Naive thymus-derived CD8-positive, alpha-beta T cell (primary cell): Measurements from ENCODE around the gene FAT1. TPM values are rescaled to one million over a fixed set of nuclear protein-coding genes. Genes with fewer than 3 reads are reported as not detected.
"Not testable (repeated sequence)": the region's sequence is repeated elsewhere in the genome, so short reads cannot be mapped to it uniquely, and the experiment has no call there.

Source experiments
- ATAC-seq, 2 donors: fragments of 150-1000 bp; cut with Tn5 transposase in 1 of 2; sonication (Bioruptor Pico), chemical (Tn5 transposase) in 1 of 2; 1 replicate in 1 of 2; 2 replicates in 1 of 2; pipeline ENCODE4 v1.10.0; 2021; ENCODE audit warnings: mild to moderate bottlenecking in 2 of 2, moderate library complexity in 2 of 2
- POLR2A ChIA-PET: fragments of 350-600 bp; sonication (Branson Sonifier 250); formaldehyde crosslinking; loops from one replicate; lab custom pipeline; 2021; ENCODE audit warnings: antibody characterized with exemption; lab: Charles Lee
- DNase-seq, 10 donors: peaks; one replicate each; pipeline versions ENCODE4 v3.0.0 to v3.0.0-alpha.2; 2020 to 2022
- H3K27ac Mint-ChIP-seq, 10 donors: one replicate each; pipeline ENCODE4 v1.8.0; 2020 to 2022; ENCODE audit warnings: mild to moderate bottlenecking in 10 of 10, mixed read lengths in 10 of 10, moderate library complexity in 4 of 10, inconsistent platforms in 1 of 10
- H3K27me3 Mint-ChIP-seq, 5 donors: one replicate each; pipeline ENCODE4 v1.8.0; 2021 to 2022; ENCODE audit warnings: mixed read lengths in 5 of 5
- H3K36me3 Mint-ChIP-seq, 3 donors: one replicate each; pipeline ENCODE4 v1.8.0; 2020 to 2022; ENCODE audit warnings: mixed read lengths in 3 of 3, mild to moderate bottlenecking in 2 of 3, inconsistent platforms in 1 of 3
- H3K4me1 Mint-ChIP-seq, 4 donors: one replicate each; pipeline ENCODE4 v1.8.0; 2021 to 2022; ENCODE audit warnings: mixed read lengths in 4 of 4
- H3K4me3 Mint-ChIP-seq, 10 donors: one replicate each; pipeline ENCODE4 v1.8.0; 2020 to 2022; ENCODE audit warnings: mild to moderate bottlenecking in 10 of 10, mixed read lengths in 10 of 10, moderate library complexity in 6 of 10, inconsistent platforms in 1 of 10
- H3K9me3 Mint-ChIP-seq, 9 donors: one replicate each; pipeline ENCODE4 v1.8.0; 2020 to 2022; ENCODE audit warnings: mixed read lengths in 9 of 9, mild to moderate bottlenecking in 3 of 9, inconsistent platforms in 1 of 9, moderate library complexity in 1 of 9
- polyA plus RNA-seq, 3 donors: library from polyadenylated mRNA; unstranded; fragments of 300-500 nt; fragmentation: Illumina TruSeq; gene quantifications; one replicate each; pipeline ENCODE4 v1.2.3, GENCODE V29; 2021
- total RNA-seq, 8 experiments: library from RNA in 2 of 8; stranded (reverse) in 2 of 8; gene quantifications; one replicate each; pipeline ENCODE4 v1.2.3 and lab custom pipeline; 2021 to 2026

Gene FAT1
- total RNA-seq (not detected), polyA plus RNA-seq (not detected), total RNA-seq (lab: John Stamatoyannopoulos, UW) (0 to 1.6 (median 0) reads per million in 6 experiments)

- no peak for DNase-seq
- no peak for ATAC-seq
- peaks cover 24 to 54% (median 41%) of the 10 kb centered on the region in 5 donors for H3K27me3 Mint-ChIP-seq
- H3K9me3 Mint-ChIP-seq, result peaks cover 0 to 11% (median 4%) of the 10 kb centered on the region in 9 donors
- peaks cover 3 to 9% (median 5%) of the 10 kb centered on the region in 3 donors for H3K36me3 Mint-ChIP-seq
- POLR2A ChIA-PET, result no interaction called here
- peak within 1 kb of the TSS; percentile 16 to 68 (median 50) for H3K4me3 Mint-ChIP-seq
- peaks cover 0 to 20% (median 13%) of the 10 kb centered on the region in 4 donors for H3K4me1 Mint-ChIP-seq
- H3K27ac Mint-ChIP-seq, result no peak within 1 kb of the TSS
Measured at GRCh38 chr4:186723292-186724057, at the start of gene FAT1. Gene FAT1, minus strand, starts transcription at chr4:186723856. Its CDS starts 14,029 bp downstream, at chr4:186709827.

- no peak overlapping the region for H3K4me3 Mint-ChIP-seq
- peaks cover 3 to 22% (median 7%) of the 10 kb centered on the region in 9 donors for H3K9me3 Mint-ChIP-seq
- H3K36me3 Mint-ChIP-seq, result no peaks in the 10 kb centered on the region
- POLR2A ChIA-PET, result no interaction called here
- DNase-seq (no peak), ATAC-seq (no peak)
- H3K27ac Mint-ChIP-seq, result no peak overlapping the region
- no peaks in the 10 kb centered on the region for H3K4me1 Mint-ChIP-seq
- H3K27me3 Mint-ChIP-seq, result peaks cover 0 to 5% (median 0%) of the 10 kb centered on the region in 5 donors
Measured at GRCh38 chr4:186772936-186773487, 49.4 kb upstream of the FAT1 start.

- Mint-ChIP-seq H3K27ac (no peak overlapping the region), H3K9me3 (peaks cover 3 to 26% (median 7%) of the 10 kb centered on the region in 9 donors)
- ATAC-seq, result no peak
Measured at GRCh38 chr4:186771624-186772023, 48.0 kb upstream of the FAT1 start.

GRCh38 chr4:186770481-186771175, 47.0 kb upstream of the FAT1 start:
- POLR2A ChIA-PET, result no interaction called here
- no peak for ATAC-seq
- Mint-ChIP-seq H3K36me3 (peaks cover 0 to 4% (median 3%) of the 10 kb centered on the region in 3 donors), H3K27ac (no peak overlapping the region), H3K9me3 (peaks cover 3 to 25% (median 9%) of the 10 kb centered on the region in 9 donors), H3K4me1 (no peaks in the 10 kb centered on the region), H3K4me3 (no peak overlapping the region), H3K27me3 (peaks cover 0 to 2% (median 0%) of the 10 kb centered on the region in 5 donors)
- no peak for DNase-seq

More at GRCh38 chr4:186771624-186772023, 48.0 kb upstream of the FAT1 start:
- Mint-ChIP-seq H3K4me1 (no peaks in the 10 kb centered on the region), H3K4me3 (no peak overlapping the region), H3K36me3 (peaks cover 0 to 4% (median 3%) of the 10 kb centered on the region in 3 donors), H3K27me3 (peaks cover 0 to 5% (median 0%) of the 10 kb centered on the region in 5 donors)
- POLR2A ChIA-PET, result no interaction called here
- no peak for DNase-seq

GRCh38 chr4:186767794-186768193, 44.1 kb upstream of the FAT1 start:
- DNase-seq (no peak), ATAC-seq (no peak)
- Mint-ChIP-seq H3K9me3 (peaks cover 0 to 18% (median 6%) of the 10 kb centered on the region in 9 donors), H3K4me3 (no peak overlapping the region), H3K27me3 (peaks cover 0 to 3% (median 0%) of the 10 kb centered on the region in 5 donors), H3K4me1 (no peaks in the 10 kb centered on the region), H3K36me3 (peaks cover 0 to 4% (median 3%) of the 10 kb centered on the region in 3 donors), H3K27ac (no peak overlapping the region)
- POLR2A ChIA-PET, result no interaction called here

GRCh38 chr4:186765673-186766546, 42.3 kb upstream of the FAT1 start:
- peaks cover 0 to 3% (median 0%) of the 10 kb centered on the region in 5 donors for H3K27me3 Mint-ChIP-seq
- peaks cover 0 to 4% (median 3%) of the 10 kb centered on the region in 3 donors for H3K36me3 Mint-ChIP-seq
- peaks cover 0 to 17% (median 6%) of the 10 kb centered on the region in 9 donors for H3K9me3 Mint-ChIP-seq
- POLR2A ChIA-PET, result no interaction called here
- H3K4me1 Mint-ChIP-seq, result no peaks in the 10 kb centered on the region
- H3K4me3 Mint-ChIP-seq, result no peak overlapping the region
- DNase-seq (no peak), ATAC-seq (no peak)
- no peak overlapping the region for H3K27ac Mint-ChIP-seq

GRCh38 chr4:186765138-186765537, 41.5 kb upstream of the FAT1 start:
- Mint-ChIP-seq H3K4me3 (no peak overlapping the region), H3K4me1 (no peaks in the 10 kb centered on the region), H3K9me3 (peaks cover 0 to 19% (median 7%) of the 10 kb centered on the region in 9 donors), H3K36me3 (peaks cover 0 to 4% (median 3%) of the 10 kb centered on the region in 3 donors), H3K27ac (no peak overlapping the region), H3K27me3 (peaks cover 0 to 5% (median 0%) of the 10 kb centered on the region in 5 donors)
- POLR2A ChIA-PET, result no interaction called here
- no peak for DNase-seq
- ATAC-seq, result no peak

GRCh38 chr4:186764457-186764856, 40.8 kb upstream of the FAT1 start:
- no peak for ATAC-seq
- peaks cover 0 to 4% (median 3%) of the 10 kb centered on the region in 3 donors for H3K36me3 Mint-ChIP-seq
- no peak for DNase-seq

GRCh38 chr4:186762865-186763264, 39.2 kb upstream of the FAT1 start:
- Mint-ChIP-seq H3K9me3 (peaks cover 0 to 21% (median 6%) of the 10 kb centered on the region in 9 donors), H3K4me1 (no peaks in the 10 kb centered on the region), H3K36me3 (peaks cover 0 to 8% (median 3%) of the 10 kb centered on the region in 3 donors), H3K27me3 (peaks cover 0 to 5% (median 3%) of the 10 kb centered on the region in 5 donors), H3K27ac (peak overlapping the region in 1 of 10 donors; percentile 66), H3K4me3 (no peak overlapping the region)
- POLR2A ChIA-PET, result no interaction called here
- ATAC-seq (no peak), DNase-seq (no peak)

More at GRCh38 chr4:186764457-186764856, 40.8 kb upstream of the FAT1 start:
- H3K27me3 Mint-ChIP-seq, result peaks cover 0 to 5% (median 0%) of the 10 kb centered on the region in 5 donors
- no peaks in the 10 kb centered on the region for H3K4me1 Mint-ChIP-seq
- peaks cover 0 to 17% (median 5%) of the 10 kb centered on the region in 9 donors for H3K9me3 Mint-ChIP-seq
- no peak overlapping the region for H3K4me3 Mint-ChIP-seq
- POLR2A ChIA-PET, result no interaction called here
- H3K27ac Mint-ChIP-seq, result no peak overlapping the region

- H3K9me3 Mint-ChIP-seq, result peaks cover 0 to 16% (median 6%) of the 10 kb centered on the region in 9 donors
- no peak overlapping the region for H3K4me3 Mint-ChIP-seq
- POLR2A ChIA-PET, result no interaction called here
Measured at GRCh38 chr4:186762361-186762760, 38.7 kb upstream of the FAT1 start.

GRCh38 chr4:186761956-186762355, 38.3 kb upstream of the FAT1 start:
- H3K4me1 Mint-ChIP-seq, POLR2A ChIA-PET, H3K27ac Mint-ChIP-seq, H3K4me3 Mint-ChIP-seq, H3K27me3 Mint-ChIP-seq, H3K36me3 Mint-ChIP-seq, ATAC-seq, DNase-seq: not testable (repeated sequence)
- peaks cover 0 to 19% (median 6%) of the 10 kb centered on the region in 9 donors for H3K9me3 Mint-ChIP-seq

More at GRCh38 chr4:186762361-186762760, 38.7 kb upstream of the FAT1 start:
- ATAC-seq (no peak), DNase-seq (no peak)
- Mint-ChIP-seq H3K27me3 (peaks cover 0 to 5% (median 3%) of the 10 kb centered on the region in 5 donors), H3K36me3 (peaks cover 0 to 5% (median 0%) of the 10 kb centered on the region in 3 donors), H3K27ac (no peak overlapping the region), H3K4me1 (no peaks in the 10 kb centered on the region)

- no peak for DNase-seq
- Mint-ChIP-seq H3K27me3 (peaks cover 0 to 5% (median 3%) of the 10 kb centered on the region in 5 donors), H3K36me3 (peaks cover 0 to 5% (median 0%) of the 10 kb centered on the region in 3 donors), H3K4me3 (no peak overlapping the region), H3K27ac (no peak overlapping the region), H3K9me3 (peaks cover 0 to 22% (median 10%) of the 10 kb centered on the region in 9 donors), H3K4me1 (no peaks in the 10 kb centered on the region)
- ATAC-seq, result no peak
- POLR2A ChIA-PET, result no interaction called here
Measured at GRCh38 chr4:186761393-186761792, 37.7 kb upstream of the FAT1 start.
